HG02571 (cell line): ENCODE measurements around the gene FRMD4B.

Experiments used
- ATAC-seq: cut with Tn5 transposase; IDR thresholded peaks from one replicate; pipeline ENCODE4 v1.9.1; 2021; ENCODE audit warnings: mild to moderate bottlenecking, moderate library complexity; ENCODE audit not compliant: unreplicated experiment

FRMD4B gene

GRCh38 chr3:69385723-69386555 lies at the start of gene FRMD4B:
TSS of gene FRMD4B (minus strand) at chr3:69386088. CDS start at chr3:69385989, 99 bp downstream.
- no peak for ATAC-seq

DNA sequence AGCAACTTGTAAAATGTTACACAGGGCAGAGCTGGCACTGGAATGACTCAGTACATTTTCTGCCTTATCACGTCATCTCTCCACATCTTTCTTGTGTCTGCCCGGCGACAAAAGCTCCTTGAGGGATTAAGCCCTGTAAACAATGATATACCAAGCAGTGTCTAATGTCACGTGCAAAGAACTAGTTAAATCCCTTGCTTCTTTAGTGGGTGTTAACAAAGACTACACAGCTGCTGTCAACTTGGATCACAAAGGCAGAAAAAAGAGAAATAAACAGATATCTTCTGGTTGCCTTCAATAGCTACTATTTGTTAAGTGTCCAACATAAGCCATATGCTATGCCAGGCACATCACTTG lies 48.1 kb upstream of the FRMD4B start:
- no peak for ATAC-seq

GRCh38 chr3:69433121-69433968 lies 47.5 kb upstream of the FRMD4B start:
- no peak for ATAC-seq

DNA sequence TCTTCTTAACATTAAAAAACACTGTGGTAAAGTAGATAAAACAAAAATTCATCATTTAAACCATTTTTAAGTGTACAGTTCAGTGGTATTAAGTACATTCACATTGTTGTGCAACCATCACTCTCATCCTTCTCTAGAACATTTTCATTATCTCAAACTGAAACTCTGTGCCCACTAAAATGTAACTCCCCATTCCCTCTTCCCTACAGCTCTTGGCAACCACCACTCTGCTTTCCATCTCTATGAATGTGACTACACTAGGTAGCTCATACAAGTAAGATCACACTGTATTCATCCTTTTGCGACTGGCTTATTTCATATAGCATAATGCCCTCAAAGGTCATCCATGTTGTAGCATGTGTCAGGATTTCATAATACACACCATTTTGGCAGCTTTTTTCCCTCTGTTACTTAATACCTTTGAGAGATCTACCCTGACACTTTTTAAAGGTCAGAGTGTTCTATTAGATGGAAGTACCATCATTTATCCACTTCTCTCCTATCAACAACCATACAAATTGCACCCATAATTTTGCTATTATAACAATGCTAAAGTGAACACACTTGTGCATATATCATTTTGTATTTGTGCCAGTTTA lies 42.9 kb upstream of the FRMD4B start:
- no peak for ATAC-seq

DNA sequence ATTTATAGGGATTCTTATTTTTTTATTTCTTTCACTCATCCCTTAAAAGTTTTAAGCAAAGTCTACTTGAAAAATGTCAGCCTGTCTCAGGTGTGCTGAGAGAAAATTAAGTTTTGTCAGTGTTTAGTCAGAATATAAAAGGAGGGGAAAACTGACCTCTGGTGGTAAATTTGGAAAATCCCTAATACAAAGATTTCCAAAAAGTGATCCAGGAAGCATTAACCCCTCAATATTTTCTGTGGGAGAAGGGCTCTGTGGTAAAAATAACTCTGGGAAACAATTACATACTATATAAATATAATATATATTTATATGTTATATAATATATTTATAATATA lies 41.0 kb upstream of the FRMD4B start:
- ATAC-seq: no peak

GRCh38 chr3:69426291-69426966 lies 40.5 kb upstream of the FRMD4B start:
- no peak for ATAC-seq

- peak; percentile 61 for ATAC-seq
Measured at GRCh38 chr3:69425249-69425648, 39.4 kb upstream of the FRMD4B start.

DNA sequence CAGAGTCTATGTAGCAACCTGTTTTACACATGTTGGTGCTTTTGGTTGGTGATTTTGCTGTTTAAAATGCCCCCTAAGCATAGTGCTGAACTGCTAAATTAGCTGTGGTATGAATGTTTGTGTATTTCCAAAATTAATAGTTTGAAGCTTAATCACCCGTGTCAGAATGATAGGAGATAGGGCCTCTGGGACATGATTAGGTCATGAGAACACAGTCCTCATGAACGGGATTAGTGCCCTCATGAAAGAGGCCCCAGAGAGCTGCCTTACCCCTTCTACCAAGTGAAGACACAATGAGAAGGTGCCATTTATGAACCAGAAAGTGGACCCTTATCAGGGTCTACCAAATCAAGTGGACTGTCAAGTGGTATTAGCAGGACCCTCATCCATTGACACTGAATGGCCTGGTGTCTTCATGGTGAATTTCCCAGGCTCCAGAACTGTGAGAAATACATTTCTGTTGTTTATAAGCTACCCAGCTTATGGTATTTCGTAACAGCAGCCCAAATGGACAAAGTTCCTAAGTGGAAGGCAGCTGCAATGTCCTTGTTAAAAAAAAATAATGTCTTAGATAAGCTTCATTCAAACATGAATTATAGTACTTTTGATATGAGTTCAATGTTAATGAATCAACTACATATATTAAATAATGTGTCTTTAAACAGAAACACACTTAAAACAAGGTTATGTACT lies 37.7 kb upstream of the FRMD4B start:
- no peak for ATAC-seq

GRCh38 chr3:69422751-69423150 lies 36.9 kb upstream of the FRMD4B start:
- ATAC-seq: no peak

DNA sequence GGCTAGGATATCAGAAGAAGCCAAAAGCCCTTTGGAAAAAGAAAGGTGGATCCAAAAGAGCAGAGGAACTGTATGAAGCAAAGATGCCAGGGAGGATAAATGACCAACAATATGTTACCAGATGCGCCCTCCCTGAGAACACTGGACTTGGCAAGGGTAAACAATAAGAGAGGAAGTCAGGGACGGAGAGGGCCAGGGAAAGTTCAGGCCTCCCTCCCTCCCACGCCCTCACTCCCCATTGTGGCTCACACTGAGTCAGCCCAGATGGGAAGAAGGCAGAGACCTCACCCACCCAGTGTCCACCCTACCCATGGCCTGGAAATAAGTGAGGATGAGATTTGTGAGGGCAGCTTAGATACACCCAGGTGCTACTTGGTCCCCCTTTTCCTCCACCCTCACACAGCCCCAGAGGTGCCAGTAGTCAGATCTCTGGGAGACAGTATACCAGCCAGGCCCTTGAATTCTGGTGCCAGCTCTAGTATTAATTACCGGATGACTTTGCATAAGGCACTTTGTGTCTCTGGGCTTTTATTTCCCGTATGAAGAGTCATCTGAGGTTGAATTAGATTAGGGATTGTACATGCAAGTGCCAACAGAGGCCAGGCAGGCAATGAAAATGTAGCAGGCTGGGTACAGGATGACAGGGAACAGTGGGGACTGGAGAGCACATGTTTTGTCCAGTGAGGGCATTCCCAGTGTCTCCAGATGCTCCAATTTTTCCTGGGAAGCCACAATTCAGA lies 35.1 kb upstream of the FRMD4B start:
- no peak for ATAC-seq

DNA sequence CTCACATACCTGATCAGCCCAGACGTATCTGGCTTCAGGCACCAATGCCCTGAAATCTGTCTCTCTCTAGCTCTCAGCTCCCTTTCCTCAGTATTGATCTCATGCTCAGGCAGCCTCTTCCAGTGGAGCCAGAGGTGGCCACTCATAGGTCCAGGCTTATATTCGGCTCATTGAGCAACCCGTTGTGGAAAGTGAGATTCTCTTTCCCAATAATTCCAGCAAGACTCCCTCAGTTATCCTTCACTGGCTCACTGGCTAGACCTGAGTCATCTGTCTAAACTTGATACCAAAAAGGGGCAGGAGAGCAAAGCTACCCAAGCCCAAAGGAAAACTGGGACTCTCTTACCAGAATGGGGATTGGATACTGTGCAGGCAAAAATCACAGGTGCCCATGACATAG lies 33.4 kb upstream of the FRMD4B start:
- no peak for ATAC-seq

DNA sequence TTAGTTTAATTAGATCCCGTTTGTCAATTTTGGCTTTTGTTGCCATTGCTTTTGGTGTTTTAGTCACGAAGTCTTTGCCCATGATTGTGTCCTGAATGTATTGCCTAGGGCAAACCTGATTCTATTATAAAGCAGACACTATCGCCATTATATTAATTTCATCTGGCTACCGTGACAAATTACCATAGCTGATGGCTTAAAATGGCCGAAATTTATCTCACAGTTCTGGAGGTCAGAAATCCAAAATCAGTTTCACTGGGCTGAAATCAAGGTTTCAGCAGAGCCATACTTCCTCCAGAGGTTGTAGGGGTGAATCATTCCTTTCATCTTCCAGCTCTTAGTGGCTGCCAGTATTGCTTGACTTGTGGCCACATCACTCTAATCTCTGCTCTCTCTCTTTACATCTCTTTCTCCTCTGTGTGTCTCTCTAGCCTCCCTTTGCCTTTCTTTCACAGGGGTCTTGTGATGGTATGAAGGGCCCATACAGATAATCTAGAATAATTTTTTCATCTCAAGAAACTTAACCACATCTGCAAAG lies 31.7 kb upstream of the FRMD4B start:
- no peak for ATAC-seq

- ATAC-seq: no peak
Measured at GRCh38 chr3:69413551-69414207, 27.8 kb upstream of the FRMD4B start.

DNA sequence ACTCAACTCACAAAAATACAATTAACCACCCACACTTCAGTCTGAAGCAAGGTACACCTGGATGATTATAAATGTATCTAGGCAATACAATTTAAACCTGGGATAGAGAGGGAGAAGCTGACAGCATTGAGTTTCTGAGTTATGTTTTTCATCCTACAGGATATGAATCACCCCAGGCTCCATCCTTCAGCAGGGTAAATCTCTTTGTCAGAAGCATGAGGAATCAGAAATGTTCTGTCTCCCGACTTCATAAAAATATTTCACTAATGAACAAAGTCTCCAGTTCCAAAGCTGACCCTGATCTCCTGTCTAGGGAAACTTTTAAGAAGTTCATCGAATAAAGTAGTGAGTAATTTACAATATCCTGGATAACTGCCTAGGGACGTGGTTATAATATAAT lies 25.5 kb upstream of the FRMD4B start:
- no peak for ATAC-seq

DNA sequence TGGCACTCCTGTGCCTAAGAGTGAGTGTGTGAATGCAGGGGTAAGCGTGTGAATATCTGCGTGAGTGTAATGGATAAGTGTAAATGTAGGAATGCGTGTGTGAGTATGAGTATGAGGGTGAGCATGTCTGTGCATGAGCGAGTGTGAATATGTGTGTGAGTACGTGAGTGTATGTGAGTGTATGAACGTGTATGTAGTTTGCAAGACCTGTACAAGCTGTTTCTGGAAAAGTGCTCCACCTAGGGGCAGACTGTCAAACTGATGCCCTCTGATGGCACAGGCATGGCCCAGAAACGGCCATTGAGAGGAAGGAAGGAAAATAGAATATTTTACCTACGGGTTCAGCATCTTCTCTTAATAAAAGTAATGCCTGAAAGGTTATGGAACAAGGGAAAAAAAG lies 24.4 kb upstream of the FRMD4B start:
- peak; percentile 92 for ATAC-seq

- ATAC-seq: no peak
Measured at GRCh38 chr3:69409831-69410230, 23.9 kb upstream of the FRMD4B start.

GRCh38 chr3:69409011-69409410 lies 23.1 kb upstream of the FRMD4B start:
- no peak for ATAC-seq

- no peak for ATAC-seq
Measured at GRCh38 chr3:69408542-69408941, 22.7 kb upstream of the FRMD4B start.

DNA sequence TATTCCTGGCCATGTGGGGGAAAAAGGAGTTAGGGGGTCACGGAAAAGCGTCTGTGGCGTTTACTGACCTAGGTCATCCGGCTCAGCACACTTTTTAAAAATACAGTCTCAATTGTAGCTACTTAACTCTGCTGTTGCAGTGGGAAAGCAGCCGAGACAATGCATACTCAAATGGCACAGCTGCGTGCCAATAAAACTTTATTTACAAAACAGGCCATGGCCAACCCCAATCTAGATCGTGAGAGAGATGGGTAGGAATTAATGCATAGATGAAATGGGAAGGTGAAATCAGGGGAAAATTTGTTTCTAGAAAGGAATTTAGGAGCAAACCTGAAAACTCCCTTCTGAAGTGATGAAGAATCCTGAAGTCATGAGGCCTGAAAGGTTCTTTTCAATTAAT lies 22.0 kb upstream of the FRMD4B start:
- ATAC-seq: no peak
